HG02970 (cell line): ENCODE data around the gene HNRNPA2B1.
A peak's percentile ranks its signal among the peaks of the same experiment; 100 is the strongest.

Experiments used
- ATAC-seq: cut with Tn5 transposase; IDR thresholded peaks from one replicate; pipeline ENCODE4 v1.9.1; 2021; ENCODE audit warnings: mild to moderate bottlenecking, moderate library complexity, moderate number of reproducible peaks; ENCODE audit not compliant: unreplicated experiment, low FRiP score

HNRNPA2B1 gene

DNA sequence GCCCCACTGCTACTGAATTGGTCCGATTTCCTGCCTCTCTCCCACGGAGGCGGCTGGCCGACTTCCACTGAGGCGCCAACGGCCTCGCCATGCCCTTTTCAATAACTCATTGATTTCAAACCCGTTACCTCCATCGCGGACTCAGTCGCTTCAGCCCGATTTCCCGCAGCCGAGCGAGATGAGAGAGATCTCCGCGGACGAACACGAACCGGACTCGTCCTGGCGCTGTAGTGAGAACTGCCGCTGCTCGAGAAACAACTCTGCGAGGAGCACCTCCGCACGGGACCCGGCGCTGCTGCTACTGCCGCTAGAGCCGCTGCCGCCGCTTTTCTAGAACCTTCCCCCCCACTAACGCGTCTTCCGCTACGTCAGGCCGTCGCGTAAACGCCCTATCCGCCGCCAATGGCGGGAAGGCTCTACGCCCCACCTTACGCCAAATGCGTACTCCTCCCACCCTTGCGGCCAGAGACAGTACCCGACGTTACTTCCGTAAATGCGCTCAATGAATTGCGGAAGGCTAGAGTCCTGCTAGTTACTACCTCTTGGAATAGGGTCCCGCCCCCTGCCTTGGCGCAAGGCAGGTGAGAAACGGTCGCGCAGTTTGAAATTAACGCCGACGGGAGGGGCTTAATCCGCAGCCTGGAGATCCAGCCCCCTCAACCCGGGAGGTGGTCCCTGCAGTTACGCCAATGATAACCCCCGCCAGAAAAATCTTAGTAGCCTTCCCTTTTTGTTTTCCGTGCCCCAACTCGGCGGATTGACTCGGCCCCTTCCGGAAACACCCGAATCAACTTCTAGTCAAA, at the start of gene HNRNPA2B1:
HNRNPA2B1 (minus strand) TSS at position 303 of the 803 bp plus-strand sequence; CDS start at position 134, 169 bp downstream.
- ATAC-seq = peak; percentile 70

DNA sequence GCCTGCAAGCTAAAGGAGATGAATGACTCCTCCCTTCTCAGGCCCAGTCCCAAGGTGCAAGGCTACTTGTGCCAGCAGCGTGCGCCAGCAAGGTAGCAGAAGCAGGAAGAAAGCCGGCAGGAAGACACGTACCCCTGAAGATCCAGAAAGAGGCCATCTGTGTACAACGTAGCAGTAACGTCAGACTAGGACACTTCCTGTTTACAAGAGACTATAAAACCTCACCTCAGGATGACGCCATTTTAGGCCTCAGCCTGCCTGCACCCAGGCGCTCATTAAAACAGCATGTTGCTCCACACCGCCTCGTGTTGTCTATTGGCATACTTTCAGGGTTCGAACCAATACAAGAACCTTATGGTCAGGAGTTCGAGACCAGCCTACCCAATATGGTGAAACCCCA, 49.7 kb upstream of the HNRNPA2B1 start:
- ATAC-seq = no peak

DNA sequence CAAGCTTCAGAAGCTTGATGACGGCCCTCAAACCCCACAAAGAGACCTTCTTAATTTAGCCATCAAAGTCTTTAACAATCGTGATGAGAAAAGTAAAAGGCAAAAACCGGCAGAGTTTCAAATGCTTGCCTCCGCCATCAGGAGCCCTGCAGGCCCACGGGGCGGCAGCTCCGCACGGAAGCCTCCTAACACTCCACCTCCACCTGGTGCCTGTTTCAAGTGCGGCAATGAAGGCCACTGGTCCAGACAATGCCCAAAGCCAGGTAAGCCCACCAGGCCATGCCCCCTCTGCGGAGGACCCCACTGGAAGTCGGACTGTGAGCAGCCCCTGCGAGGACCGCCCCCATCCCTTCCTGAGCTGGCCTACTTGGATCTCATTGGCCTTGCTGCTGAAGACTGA, 44.6 kb upstream of the HNRNPA2B1 start:
- ATAC-seq = no peak

DNA sequence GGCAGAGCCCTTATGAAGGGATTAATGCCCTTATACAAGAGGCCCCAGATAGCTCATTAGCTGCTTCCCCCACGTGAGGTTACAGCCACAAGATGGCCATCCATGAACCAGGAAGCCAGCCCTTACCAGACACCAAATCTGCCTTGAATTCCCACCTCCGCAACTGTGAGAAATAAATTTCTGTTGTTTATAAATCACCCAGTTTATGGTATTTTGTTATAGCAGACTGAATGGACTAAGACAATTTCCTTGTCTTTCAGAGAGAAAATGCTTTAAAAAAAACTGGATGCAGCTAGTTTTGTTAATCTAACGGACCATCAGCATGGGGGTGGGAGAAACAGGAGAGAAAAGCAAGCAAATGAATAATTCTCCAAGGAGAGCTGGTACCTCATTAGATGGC, 37.5 kb upstream of the HNRNPA2B1 start:
- no peak for ATAC-seq

DNA sequence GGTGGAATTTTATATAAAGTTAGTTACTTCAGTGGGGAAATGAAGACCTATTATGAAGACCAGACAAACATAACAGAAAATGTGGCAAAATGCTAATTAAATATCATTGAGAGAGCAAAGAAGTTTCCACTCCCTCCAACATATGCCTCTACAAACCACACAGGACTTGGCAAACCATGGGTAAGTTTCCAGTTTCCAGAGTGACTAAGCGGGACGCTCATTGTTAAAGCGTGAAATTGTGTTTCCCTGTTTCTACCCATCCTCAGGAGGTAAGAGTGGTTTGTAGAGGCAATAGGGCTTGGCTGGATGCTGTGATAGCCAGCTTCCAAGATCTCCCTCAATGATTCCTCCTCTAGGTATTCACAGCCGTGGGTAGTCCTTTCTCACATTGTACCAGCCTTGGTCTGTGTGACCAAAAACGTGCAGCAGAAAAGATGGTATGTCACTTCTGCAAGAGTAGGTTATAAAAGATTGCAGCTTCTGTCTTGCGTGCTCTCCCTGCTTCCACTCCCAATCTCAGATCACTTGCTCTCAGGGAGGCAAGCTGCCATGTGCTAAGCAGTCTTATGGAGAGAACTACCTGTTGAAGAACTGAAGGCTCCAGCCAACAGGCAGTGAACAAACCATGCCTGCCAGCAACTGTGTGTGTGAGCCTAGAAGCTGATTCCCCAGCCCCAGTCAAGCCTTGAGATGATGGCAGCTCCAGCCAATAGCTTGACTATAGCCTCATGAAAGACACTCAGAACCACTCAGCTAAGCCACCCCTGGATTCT, 36.7 kb upstream of the HNRNPA2B1 start:
- no peak for ATAC-seq

DNA sequence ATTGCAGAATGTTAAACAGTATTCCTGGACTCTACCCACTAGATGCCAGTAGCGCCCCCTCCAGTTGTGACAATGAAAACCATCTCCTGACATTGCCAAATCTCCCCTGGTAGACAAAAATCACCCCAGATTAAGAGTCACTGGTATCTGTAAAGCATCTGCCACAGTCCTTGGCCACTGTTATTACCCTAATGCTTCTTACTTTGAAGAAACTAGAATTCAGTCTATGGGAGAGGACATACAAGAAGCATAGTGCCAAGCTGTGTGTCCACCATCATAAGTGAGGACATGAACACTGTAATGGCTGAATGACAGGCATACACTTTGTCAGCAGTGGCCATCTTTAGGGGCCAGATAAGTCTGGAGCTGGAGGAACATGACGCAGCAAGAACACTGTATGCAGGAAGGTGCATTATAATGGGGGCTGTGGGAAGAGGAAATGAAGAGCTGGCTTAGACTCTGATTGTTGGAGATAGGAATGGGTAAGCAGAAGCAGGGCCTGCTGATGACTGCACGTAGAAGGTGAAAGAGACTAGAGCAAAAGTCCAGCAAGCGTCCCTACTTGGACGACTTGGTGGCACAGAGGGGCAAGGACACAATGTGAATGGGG, 33.5 kb upstream of the HNRNPA2B1 start:
- ATAC-seq = no peak

DNA sequence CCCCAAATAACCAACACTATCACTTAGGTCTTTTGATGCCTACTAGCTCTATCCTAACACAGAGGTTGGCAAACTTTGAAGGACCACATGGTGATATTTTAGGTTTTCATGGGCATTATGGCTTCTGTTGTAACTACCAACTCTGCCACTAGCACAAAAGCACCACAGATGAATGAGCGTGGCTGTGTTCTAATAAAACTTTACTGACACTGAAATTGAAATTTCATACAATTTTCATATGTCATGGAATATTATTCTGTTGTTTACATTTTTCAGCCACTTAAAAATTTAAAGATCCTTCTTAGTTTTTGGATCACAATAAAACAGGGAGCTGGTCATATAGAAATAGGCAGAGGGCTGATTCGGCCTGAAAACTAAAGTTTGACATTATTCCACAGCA, 27.4 kb upstream of the HNRNPA2B1 start:
- ATAC-seq = no peak

DNA sequence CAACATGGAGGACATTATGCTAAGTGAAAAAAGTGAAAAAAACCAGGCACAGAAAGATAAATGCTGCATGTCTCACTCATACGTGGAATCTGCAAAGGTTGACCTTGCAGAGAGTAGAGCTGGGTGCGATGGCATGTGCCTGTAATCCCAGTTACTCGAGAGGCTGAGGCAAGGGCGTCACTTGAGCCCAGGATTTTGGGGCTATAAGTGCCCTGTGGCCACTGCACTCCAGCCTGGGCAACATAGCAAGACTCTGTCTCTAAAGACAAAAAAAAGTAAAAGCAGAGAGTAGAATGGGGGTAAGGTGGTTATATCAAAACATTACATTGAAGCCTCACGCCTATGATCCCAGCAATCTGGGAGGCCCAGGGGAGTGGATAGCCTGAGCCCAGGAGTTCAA, 23.8 kb upstream of the HNRNPA2B1 start:
- ATAC-seq = no peak

DNA sequence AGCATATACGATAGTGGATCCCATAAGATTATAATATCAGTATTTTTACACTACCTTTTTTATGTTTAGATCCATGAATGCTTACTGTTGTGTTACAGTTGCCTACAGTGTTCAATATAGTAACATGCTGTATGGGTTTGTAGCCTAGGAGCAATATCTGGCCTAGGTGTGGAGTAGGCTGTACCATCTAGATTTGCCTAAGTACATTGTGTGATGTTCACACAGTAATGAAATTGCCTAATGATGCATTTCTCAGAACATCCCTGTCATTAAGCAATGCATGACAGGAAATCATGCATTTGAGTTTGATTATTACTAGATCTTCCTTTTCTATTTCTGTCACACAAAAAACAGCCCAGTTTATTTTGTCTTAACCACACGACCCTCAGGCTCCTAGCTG, 15.5 kb upstream of the HNRNPA2B1 start:
- no peak for ATAC-seq

DNA sequence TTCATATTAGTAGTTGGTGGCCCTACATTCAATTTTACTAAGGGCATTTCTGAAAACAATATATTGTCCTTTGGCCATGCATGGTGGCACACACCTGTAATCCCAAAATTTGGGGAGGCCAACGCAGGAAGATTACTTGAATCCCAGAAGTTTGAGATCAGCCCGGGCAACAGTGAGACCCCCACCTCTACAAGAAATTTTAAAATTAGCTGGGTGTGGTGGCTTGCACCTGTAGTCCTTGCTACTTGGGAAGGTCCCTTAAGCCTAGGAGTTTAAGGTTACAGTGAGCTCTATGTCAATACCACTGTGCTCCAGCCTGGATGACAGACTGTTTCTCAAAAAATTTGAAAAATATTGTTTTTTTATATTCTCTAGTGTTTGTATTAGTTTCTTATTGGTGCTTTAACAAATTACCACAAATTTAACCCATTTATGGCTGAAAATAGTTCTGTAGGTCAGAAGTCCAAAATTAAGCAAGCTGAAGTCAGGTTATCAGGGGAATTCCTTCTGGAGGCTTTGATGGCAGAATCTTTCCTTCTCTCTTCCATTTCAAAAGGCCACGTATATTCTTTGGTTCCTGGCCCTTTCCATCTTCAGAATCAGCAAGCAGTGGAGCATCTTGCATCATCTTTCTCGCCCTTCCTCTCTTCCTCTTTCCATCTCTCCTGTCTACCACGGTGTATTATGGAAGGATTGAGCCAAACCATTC, 13.4 kb upstream of the HNRNPA2B1 start:
- ATAC-seq = no peak

DNA sequence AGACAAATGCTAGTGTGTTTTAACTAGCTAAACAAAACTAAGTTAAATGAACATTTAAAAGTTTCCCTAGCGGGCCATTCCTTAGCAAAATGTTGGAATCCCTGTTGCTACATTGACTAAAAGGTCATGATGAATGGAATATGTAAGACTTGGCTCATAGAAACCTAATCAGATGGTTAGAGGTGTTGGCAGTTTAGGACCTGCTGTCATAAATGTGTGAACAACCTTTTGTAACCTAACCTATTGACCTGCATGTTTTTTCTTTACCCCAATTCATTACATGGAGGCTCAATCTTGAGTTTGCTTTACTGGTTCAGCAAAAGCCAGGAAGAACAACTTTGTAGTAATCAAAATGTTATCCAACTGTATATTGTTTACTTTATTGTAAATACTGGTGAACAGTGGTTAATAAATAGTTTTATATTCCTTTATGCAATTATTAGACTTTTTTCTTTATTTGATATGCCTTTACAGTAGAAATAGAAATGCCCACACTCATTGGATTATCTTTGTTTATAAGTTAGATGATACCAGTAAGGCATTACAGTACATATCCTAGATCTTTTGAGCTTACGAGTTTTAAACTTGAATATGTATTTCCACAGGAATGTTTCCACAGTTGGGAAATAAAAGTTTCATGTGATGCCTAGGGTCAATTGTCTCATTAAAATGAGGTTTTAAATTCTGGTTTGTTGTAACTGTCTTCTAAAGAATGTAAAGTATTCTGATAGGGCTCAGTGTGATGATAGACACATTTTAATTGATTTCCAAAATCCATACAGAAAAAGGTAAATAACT, 12.6 kb upstream of the HNRNPA2B1 start:
- no peak for ATAC-seq

DNA sequence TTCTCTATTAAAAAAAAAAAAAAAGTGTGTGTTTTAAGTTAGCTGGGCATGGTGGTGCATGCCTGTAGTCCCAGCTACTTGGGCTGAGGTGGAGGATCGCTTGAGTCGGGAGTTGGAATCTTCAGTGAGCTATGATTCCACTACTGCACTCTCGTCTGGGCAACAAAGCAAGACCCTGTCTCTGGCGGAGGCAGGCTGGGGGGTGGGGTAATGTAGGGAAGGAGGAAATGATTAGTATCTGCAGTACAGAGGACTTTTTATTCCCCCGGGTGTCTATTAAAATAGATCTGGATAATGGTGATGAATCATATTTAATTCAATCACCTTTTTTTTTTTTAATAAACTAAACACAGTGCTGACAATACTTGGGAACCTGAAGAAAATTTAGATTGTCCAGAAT, 7.5 kb upstream of the HNRNPA2B1 start:
- no peak for ATAC-seq

DNA sequence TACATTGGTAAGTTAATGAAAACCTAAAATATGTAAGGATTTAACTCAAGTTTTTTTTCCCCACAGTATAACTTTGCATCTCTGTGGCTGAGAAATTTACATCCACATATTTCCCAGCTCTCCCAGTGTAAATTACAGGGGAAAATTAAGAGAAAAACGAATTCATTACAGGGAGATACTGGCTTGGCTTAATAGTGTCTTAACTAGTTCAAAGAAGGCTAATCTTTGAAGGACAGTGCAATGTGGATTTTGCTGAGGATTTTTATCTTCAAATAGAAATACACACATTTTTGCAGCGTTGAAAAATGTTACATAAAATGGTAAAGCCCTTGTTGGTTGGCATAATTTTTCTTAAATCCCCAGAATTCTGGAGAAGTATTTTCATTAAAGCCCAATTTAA, 2.5 kb upstream of the HNRNPA2B1 start:
- ATAC-seq = no peak

DNA sequence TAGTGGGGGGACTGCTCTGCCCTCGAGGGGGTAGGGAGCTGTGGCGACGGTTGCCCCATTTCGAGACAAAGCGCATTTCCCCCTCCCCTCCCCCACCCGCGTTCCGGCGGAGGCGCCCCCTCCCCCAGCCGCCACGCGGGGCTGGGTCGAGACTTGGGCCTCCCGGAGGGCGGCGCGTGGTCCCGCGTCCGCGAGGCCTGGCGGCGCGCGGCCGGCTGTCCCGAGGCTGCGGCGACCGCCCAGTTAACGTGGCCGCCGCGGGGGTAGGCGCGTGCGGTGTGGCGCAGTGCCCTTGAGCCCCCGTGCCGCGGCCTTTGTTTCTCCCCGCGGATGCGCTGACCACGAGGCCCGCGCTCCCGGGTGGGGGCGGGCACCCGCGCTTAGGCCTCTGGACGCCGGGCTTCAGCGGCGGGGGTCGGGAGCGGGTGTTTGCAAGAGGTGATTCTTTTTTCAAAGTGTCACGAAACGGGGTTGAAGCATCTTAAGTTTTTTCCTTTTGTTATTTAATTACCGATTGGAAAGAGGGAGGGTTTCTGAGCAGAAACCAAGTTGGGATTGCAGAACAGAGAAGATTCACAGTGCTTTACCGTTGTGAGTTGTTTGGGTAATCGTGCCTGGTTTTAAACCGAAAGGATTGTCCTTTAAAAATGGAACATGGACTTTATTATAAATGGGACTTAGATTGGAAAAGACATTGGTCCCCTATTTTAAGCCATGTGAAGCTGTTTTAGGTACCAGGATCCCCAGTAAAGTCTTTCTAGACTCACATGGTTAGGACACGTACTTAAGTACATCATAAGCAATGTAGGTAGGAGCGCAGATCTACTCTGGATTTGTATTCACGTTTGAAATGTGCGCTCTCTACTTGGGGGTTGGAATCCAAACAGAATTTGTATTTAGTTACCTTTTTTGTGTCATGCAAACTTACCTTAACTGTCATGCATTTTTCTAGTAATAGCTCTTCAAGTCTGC, 1.8 kb upstream of the HNRNPA2B1 start:
- peak; percentile 14 for ATAC-seq

DNA sequence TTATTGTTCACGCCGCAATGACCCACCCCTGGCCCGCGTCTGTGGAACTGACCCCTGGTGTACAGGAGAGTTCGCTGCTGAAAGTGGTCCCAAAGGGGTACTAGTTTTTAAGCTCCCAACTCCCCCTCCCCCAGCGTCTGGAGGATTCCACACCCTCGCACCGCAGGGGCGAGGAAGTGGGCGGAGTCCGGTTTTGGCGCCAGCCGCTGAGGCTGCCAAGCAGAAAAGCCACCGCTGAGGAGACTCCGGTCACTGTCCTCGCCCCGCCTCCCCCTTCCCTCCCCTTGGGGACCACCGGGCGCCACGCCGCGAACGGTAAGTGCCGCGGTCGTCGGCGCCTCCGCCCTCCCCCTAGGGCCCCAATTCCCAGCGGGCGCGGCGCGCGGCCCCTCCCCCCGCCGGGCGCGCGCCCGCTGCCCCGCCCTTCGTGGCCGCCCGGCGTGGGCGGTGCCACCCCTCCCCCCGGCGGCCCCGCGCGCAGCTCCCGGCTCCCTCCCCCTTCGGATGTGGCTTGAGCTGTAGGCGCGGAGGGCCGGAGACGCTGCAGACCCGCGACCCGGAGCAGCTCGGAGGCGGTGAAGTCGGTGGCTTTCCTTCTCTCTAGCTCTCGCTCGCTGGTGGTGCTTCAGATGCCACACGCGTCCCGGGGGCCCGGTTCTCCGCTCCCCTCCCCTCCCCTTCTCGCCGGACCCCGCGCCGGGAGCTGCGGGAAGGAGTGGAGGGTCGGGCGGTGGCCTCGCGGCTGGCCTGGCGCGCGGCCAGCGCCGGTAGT, 887 bp upstream of the HNRNPA2B1 start, which contains the start of gene CBX3:
CBX3 (plus strand) TSS at position 499 of the 772 bp plus-strand sequence. CDS start 1,254 bp downstream, outside the sequence.
- peak; percentile 48 for ATAC-seq

DNA sequence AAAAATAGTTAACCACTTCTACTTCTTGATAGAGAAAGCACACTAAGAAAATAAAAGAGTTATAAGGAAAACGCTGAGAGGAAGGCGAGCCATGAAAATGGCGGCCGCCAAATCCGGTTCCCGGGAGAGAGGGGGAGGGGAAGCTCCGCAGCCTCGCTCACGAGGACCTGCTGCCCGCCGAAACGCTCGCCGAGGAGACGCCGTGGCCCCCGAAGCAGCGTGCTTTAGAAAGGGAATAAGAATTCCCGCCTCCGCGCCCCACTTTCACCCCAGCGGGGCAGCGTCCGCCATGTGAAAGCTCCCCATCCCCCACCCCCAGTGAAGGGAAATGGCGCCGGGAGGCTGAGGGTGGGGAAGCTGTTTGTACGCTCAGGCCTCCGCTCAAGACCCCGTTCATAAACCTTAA, 505 bp downstream of the HNRNPA2B1 start:
- peak; percentile 8 for ATAC-seq

DNA sequence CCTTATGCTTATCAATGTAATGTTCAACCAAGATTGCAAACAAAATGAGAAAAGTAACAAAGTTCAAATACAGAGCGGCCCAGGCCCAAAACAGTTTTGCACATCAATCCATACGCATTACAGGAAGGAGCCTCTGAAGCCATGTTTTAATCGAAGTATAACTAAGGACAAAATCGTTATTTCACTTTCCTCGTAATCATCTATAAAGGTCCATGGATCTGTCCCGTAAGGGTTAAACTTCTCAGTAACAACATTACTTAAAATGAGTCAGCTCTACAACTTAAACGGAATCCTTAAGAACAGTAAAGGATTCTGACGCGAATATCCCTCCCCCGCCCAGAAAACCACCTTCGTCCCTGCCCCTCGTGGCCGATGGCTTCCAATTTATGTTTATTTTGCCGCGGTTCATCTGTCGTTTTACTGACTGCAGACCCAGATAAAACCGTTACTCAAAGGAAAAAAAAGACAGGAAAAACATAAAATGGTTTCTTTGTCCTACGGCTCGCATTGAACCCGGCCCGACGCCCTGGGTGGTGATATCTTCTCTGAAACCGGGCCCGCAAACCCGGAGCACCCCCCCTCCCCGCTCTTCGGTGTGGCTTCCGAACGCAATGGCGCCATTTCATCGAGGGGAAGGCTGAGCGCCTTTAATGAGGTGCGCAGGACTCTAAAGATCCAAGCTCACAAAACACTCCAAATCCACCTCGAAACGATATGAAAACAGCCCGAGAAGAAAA, 1.1 kb downstream of the HNRNPA2B1 start:
- ATAC-seq = no peak
